ENCODE data around the gene PET100. TPM values are rescaled to one million over a fixed set of nuclear protein-coding genes. Genes with fewer than 3 reads are reported as not detected.
A peak's percentile ranks its signal among the peaks of the same experiment; 100 is the strongest.

The PET100 gene
- total RNA-seq, 2 donors from 2014 or later, result 149 to 182 TPM

- Histone ChIP-seq H3K9ac (ENCODE audit: extremely low read depth, low read length, poor library complexity, severe bottlenecking) (peak within 1 kb of the TSS; percentile 57), H3K27ac (ENCODE audit: low read depth, low read length) (no peak within 1 kb of the TSS), H3K27me3 (ENCODE audit: control insufficient read depth, insufficient read depth, low read length, poor library complexity, severe bottlenecking) (peaks cover 28% of the 10 kb centered on the region), H3K9me3 (ENCODE audit: control insufficient read depth, low read length) (no peaks in the 10 kb centered on the region), H3K4me3 (ENCODE audit: low read length) (peak within 1 kb of the TSS; percentile 87), H3K4me1 (ENCODE audit: control insufficient read depth, insufficient read depth, low read length) (no peaks in the 10 kb centered on the region), H3K36me3 (ENCODE audit: control insufficient read depth, insufficient read depth, low read length) (peaks cover 13% of the 10 kb centered on the region)
- DNase-seq, result peak; percentile 94
- Mint-ChIP-seq H3K36me3 (ENCODE audit: low read depth) (peaks cover 18% of the 10 kb centered on the region), H3K9me3 (no peaks in the 10 kb centered on the region), H3K27ac (peak within 1 kb of the TSS; percentile 70), H3K4me3 (peak within 1 kb of the TSS; percentile 77), H3K27me3 (ENCODE audit: insufficient read depth) (peaks cover 33% of the 10 kb centered on the region), H3K4me1 (peaks cover 5% of the 10 kb centered on the region)
- TF ChIP-seq, protein P1, sequence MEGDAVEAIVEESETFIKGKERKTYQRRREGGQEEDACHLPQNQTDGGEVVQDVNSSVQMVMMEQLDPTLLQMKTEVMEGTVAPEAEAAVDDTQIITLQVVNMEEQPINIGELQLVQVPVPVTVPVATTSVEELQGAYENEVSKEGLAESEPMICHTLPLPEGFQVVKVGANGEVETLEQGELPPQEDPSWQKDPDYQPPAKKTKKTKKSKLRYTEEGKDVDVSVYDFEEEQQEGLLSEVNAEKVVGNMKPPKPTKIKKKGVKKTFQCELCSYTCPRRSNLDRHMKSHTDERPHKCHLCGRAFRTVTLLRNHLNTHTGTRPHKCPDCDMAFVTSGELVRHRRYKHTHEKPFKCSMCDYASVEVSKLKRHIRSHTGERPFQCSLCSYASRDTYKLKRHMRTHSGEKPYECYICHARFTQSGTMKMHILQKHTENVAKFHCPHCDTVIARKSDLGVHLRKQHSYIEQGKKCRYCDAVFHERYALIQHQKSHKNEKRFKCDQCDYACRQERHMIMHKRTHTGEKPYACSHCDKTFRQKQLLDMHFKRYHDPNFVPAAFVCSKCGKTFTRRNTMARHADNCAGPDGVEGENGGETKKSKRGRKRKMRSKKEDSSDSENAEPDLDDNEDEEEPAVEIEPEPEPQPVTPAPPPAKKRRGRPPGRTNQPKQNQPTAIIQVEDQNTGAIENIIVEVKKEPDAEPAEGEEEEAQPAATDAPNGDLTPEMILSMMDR (conservative IDR thresholded peaks at IDR 0.05), result peak; percentile 97
- WGBS, 2 experiments (ENCODE audit: insufficient coverage in 1 of 2, insufficient read length in 1 of 2), result 0% methylated on average over 18 to 79 of the region's 79 CpGs
These were observed 51.2 kb downstream of the PET100 start, which contains the start of gene TRAPPC5 for GRCh38 chr19:7680606-7681339. Gene TRAPPC5, plus strand, starts transcription at chr19:7680833. Its CDS starts 1,421 bp downstream, at chr19:7682254.

Small RNA genes within 50 kb of the gene (microRNA-seq; reads per million reads assigned to microRNA genes)
- not detected for gene MIR6792 (ENCODE audit: borderline microRNAs expressed)

Other genes starting within 250 kb of the PET100 start
- 1 to 10 TPM; 2.6 to 3.0 TPM for gene PEX11G, start 140.8 kb upstream of the PET100 start, total RNA-seq
- 10 to 100 TPM; 45.9 to 53.2 TPM for gene ZNF358, start 113.7 kb upstream of the PET100 start, total RNA-seq
- 10 to 100 TPM; 18.0 to 21.4 TPM for gene MCOLN1, start 107.2 kb upstream of the PET100 start, total RNA-seq
- gene PNPLA6, start 94.1 kb upstream of the PET100 start, total RNA-seq, result 100 to 1,000 TPM in 1 of 2 donors, 10 to 100 TPM in 1; 86.1 to 124 TPM
- gene CAMSAP3, start 33.9 kb upstream of the PET100 start, total RNA-seq, result 10 to 100 TPM; 65.5 to 76.8 TPM
- gene XAB2, start 248 bp upstream of the PET100 start, total RNA-seq, result 10 to 100 TPM; 44.3 to 46.6 TPM
- under 1 TPM in 1 of 2 donors, not detected in 1; 0.55 TPM for gene PCP2, start 3.9 kb downstream of the PET100 start, total RNA-seq
- 100 to 1,000 TPM; 119 to 126 TPM for gene STXBP2, start 7.3 kb downstream of the PET100 start, total RNA-seq
- not detected for gene RETN, start 39.3 kb downstream of the PET100 start, total RNA-seq
- not detected for gene MCEMP1, start 47.3 kb downstream of the PET100 start, total RNA-seq
- 10 to 100 TPM; 64.6 to 93.1 TPM for gene TRAPPC5, start 51.0 kb downstream of the PET100 start, total RNA-seq
- not detected for gene FCER2, start 72.3 kb downstream of the PET100 start, total RNA-seq
- not detected for gene CLEC4G, start 102.3 kb downstream of the PET100 start, total RNA-seq
- gene CD209, start 117.7 kb downstream of the PET100 start, total RNA-seq, result not detected
- gene CLEC4M, start 133.4 kb downstream of the PET100 start, total RNA-seq, result not detected
- 1 to 10 TPM; 6.4 to 9.2 TPM for gene EVI5L, start 200.4 kb downstream of the PET100 start, total RNA-seq
- 10 to 100 TPM in 1 of 2 donors, 1 to 10 TPM in 1; 9.5 to 20.2 TPM for gene PRR36, start 244.6 kb downstream of the PET100 start, total RNA-seq

Data from endodermal cell (in vitro differentiated cells).